GM21576 (cell line): Measurements from ENCODE around the gene BAHCC1.

Source experiments
- ATAC-seq: cut with Tn5 transposase; IDR thresholded peaks from one replicate; pipeline ENCODE4 v1.9.1; 2021; ENCODE audit warnings: mild to moderate bottlenecking, moderate library complexity; ENCODE audit not compliant: unreplicated experiment

The BAHCC1 gene

GRCh38 chr17:81409190-81409935 is 14.1 kb downstream of the BAHCC1 start:
- no peak for ATAC-seq

- no peak for ATAC-seq
Measured at GRCh38 chr17:81410852-81411251, 15.6 kb downstream of the BAHCC1 start.

GRCh38 chr17:81411305-81411704 is 16.0 kb downstream of the BAHCC1 start:
- ATAC-seq: no peak

- ATAC-seq: no peak
Measured at GRCh38 chr17:81412490-81413093, 17.3 kb downstream of the BAHCC1 start.

GRCh38 chr17:81413497-81414135 is 18.4 kb downstream of the BAHCC1 start:
- no peak for ATAC-seq

GRCh38 chr17:81414756-81415516 is 19.7 kb downstream of the BAHCC1 start:
- ATAC-seq: no peak

- no peak for ATAC-seq
Measured at GRCh38 chr17:81415681-81416080, 20.4 kb downstream of the BAHCC1 start.

- no peak for ATAC-seq
Measured at GRCh38 chr17:81416612-81417011, 21.4 kb downstream of the BAHCC1 start.

- no peak for ATAC-seq
Measured at GRCh38 chr17:81417049-81417878, 22.0 kb downstream of the BAHCC1 start.

- no peak for ATAC-seq
Measured at GRCh38 chr17:81417879-81418709, 22.8 kb downstream of the BAHCC1 start.

- no peak for ATAC-seq
Measured at GRCh38 chr17:81418710-81419318, 23.6 kb downstream of the BAHCC1 start.

GRCh38 chr17:81419319-81419885 is 24.1 kb downstream of the BAHCC1 start:
- ATAC-seq: no peak

- no peak for ATAC-seq
Measured at GRCh38 chr17:81419886-81420768, 24.9 kb downstream of the BAHCC1 start.

GRCh38 chr17:81420769-81421462 is 25.7 kb downstream of the BAHCC1 start:
- ATAC-seq: no peak

- ATAC-seq: no peak
Measured at GRCh38 chr17:81422776-81423697, 27.8 kb downstream of the BAHCC1 start.

- no peak for ATAC-seq
Measured at GRCh38 chr17:81423698-81424071, 28.4 kb downstream of the BAHCC1 start.
